ENCODE results near the gene VCAN. TPM values are rescaled to one million over a fixed set of nuclear protein-coding genes. Genes with fewer than 3 reads are reported as not detected.

Gene VCAN
- total RNA-seq, 1 donor from 2014 or later: not detected

DNA sequence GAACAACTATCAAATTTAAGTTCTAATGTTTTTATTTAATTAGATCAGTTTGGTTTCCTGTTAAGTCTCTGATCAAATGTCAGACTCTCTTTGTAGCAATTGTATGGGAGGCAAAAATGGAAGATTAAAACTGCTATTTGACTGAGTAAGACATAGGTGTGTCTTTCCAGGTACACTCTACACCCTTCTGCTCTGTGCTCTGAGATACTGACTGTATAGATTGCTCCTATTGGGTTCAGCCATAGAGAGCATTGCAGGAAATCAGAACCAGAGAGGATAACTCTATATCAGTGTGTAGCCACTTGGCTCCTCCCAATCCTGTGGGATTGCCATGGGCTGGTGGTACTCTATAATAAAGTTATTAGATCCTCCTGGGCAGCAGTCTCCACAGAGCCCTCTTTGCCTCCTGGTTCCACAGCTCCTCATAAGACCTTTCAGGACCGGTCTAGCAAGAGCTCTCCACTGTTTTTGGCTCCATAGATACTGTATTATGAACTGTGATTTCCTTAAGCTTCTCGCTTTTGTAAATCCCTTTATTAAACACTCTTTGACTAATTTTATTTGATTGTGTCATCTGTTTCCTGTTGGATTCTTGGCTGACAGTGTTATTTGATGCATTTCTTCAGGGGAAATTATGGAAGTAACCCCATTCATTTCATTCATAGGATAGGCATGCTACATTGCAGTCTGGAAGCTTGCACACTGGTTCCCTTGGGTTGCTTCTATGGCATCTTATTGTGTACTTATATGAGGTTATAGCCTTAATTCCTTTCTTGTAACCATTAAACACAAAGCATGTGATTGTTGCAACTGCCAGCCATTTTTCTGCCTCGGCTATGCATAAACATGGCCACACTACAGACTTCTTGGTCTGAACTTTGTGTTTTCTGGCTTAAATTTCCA, 115.6 kb downstream of the VCAN start:
- intact Hi-C loops (cut with micrococcal nuclease): no loop called here
- no peak for DNase-seq
- no peaks in the 10 kb centered on the region for H3K27me3 Mint-ChIP-seq
- no peak overlapping the region for H3K4me3 Mint-ChIP-seq
- no peaks in the 10 kb centered on the region for H3K4me1 Mint-ChIP-seq
- H3K36me3 Mint-ChIP-seq (ENCODE audit: low read depth): no peaks in the 10 kb centered on the region
- H3K9me3 Mint-ChIP-seq: no peaks in the 10 kb centered on the region
- no peak overlapping the region for H3K27ac Mint-ChIP-seq

DNA sequence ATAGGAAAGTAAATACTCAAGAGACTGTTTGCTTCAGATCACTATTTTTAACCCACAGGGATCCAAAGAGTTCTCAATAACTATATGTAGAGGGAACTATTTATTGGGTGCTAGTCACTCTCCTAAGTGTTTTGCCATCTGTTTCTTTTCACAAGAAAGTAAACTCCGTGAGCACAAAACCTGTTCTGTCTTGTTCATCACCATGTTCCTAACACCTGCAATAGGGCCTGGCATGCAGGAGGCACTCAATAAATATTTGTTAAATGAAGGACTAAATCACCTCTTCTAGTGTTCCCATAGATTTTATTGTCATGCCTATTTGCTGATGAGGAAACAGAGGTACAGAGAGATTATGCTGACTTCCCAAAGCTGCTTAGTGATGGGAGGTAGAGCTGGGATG, 118.2 kb downstream of the VCAN start:
- H3K9me3 Mint-ChIP-seq: no peaks in the 10 kb centered on the region
- H3K27me3 Mint-ChIP-seq: no peaks in the 10 kb centered on the region
- no peak overlapping the region for H3K27ac Mint-ChIP-seq
- DNase-seq: no peak
- no peak overlapping the region for H3K4me3 Mint-ChIP-seq
- H3K4me1 Mint-ChIP-seq: no peaks in the 10 kb centered on the region
- intact Hi-C loops (cut with micrococcal nuclease): no loop called here
- no peaks in the 10 kb centered on the region for H3K36me3 Mint-ChIP-seq (ENCODE audit: low read depth)

DNA sequence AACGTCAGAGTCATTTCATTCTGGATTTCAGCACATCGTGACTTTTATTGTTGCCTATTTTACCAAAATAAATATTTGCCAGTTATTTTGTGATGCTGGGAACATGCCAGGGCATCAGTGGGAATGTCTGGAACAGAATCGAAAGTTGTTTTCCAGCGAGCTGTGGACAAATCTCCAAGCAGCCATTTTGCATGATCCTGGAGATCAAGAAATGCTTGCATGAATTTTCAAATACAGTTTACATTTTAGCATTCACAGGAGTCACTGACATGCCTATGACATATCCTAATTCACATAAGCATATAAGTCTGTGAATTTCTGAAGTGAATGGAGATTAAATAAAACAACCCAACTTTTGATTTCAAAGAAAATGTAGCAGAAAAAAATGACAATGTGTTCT, 119.4 kb downstream of the VCAN start:
- intact Hi-C loops (cut with micrococcal nuclease): no loop called here
- H3K4me1 Mint-ChIP-seq: no peaks in the 10 kb centered on the region
- no peaks in the 10 kb centered on the region for H3K9me3 Mint-ChIP-seq
- H3K4me3 Mint-ChIP-seq: no peak overlapping the region
- H3K27me3 Mint-ChIP-seq: no peaks in the 10 kb centered on the region
- no peak overlapping the region for H3K27ac Mint-ChIP-seq
- no peaks in the 10 kb centered on the region for H3K36me3 Mint-ChIP-seq (ENCODE audit: low read depth)
- DNase-seq: no peak

DNA sequence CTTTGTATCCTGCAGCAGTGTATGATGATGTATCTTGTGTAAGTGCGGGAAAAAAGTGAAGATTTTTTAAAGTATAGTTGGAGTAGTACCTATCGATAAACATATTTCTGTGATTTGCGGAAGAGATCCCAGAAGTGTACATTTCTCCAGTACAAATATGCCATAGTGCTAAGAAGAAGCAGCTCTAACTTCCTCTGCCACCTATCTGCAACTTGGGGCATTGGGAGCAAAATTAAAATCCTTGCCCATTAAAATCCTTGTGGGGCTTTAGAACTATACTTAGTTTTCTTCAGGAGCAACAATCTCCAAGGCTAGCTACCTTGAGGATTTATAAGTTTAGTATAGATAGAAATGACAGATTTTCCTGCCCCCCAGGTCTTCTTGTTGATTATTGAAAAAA, 123.7 kb downstream of the VCAN start:
- no peak overlapping the region for H3K27ac Mint-ChIP-seq
- H3K4me1 Mint-ChIP-seq: no peaks in the 10 kb centered on the region
- no peaks in the 10 kb centered on the region for H3K27me3 Mint-ChIP-seq
- H3K4me3 Mint-ChIP-seq: no peak overlapping the region
- no peaks in the 10 kb centered on the region for H3K9me3 Mint-ChIP-seq
- H3K36me3 Mint-ChIP-seq (ENCODE audit: low read depth): no peaks in the 10 kb centered on the region
- intact Hi-C loops (cut with micrococcal nuclease): no loop called here
- DNase-seq: no peak

GRCh38 chr5:83608122-83608521, 136.6 kb downstream of the VCAN start:
- Mint-ChIP-seq H3K4me1 (no peaks in the 10 kb centered on the region), H3K27ac (no peak overlapping the region), H3K4me3 (no peak overlapping the region), H3K27me3 (no peaks in the 10 kb centered on the region), H3K9me3 (no peaks in the 10 kb centered on the region), H3K36me3 (ENCODE audit: low read depth) (no peaks in the 10 kb centered on the region)
- intact Hi-C loops (cut with micrococcal nuclease): no loop called here
- no peak for DNase-seq

DNA sequence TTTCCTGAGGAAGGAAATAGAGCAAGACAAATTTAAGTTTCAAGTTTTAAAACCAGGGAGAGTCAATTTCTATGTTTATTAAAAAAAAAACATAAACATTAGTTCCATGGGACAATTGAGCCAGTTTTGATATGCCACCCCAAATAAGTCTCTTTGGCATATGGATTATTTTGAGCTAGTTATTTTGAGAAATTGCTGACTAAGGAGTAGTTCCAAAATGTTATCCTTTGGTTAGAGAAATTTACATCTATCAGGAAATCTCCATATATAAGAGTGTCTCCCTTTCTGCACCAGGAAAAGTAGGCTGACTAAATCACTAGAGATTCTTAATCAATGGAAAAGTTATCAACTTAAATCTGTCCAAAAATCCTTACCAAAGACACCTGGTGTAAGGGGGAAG, 143.3 kb downstream of the VCAN start:
- H3K4me1 Mint-ChIP-seq: no peaks in the 10 kb centered on the region
- no peak overlapping the region for H3K27ac Mint-ChIP-seq
- intact Hi-C loops (cut with micrococcal nuclease): no loop called here
- no peak overlapping the region for H3K4me3 Mint-ChIP-seq
- no peaks in the 10 kb centered on the region for H3K36me3 Mint-ChIP-seq (ENCODE audit: low read depth)
- peaks cover 7% of the 10 kb centered on the region for H3K27me3 Mint-ChIP-seq
- peaks cover 4% of the 10 kb centered on the region for H3K9me3 Mint-ChIP-seq
- DNase-seq: no peak

DNA sequence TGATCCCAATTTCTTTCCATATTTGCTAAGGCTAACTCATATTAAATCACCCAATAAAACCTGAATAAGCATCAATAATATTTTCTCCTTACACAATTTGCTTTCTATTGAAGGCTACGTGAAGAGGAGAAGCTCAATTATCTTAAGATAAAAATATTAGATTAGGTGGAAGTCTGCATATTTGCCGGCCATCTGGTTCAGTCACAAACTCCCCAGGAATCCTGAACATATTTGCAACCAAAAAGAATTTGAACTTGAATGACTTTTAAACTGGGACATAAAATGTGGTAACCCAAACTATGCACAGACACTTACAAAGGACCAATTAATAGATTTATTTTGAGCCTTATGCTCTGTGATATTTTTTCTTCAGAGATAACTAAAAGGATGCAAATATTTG, 156.8 kb downstream of the VCAN start:
- no peak overlapping the region for H3K27ac Mint-ChIP-seq
- no peaks in the 10 kb centered on the region for H3K9me3 Mint-ChIP-seq
- intact Hi-C loops (cut with micrococcal nuclease): no loop called here

More for the DNA sequence above, 156.8 kb downstream of the VCAN start:
- H3K4me1 Mint-ChIP-seq: no peaks in the 10 kb centered on the region
- no peak for DNase-seq
- H3K36me3 Mint-ChIP-seq (ENCODE audit: low read depth): no peaks in the 10 kb centered on the region
- no peak overlapping the region for H3K4me3 Mint-ChIP-seq
- no peaks in the 10 kb centered on the region for H3K27me3 Mint-ChIP-seq

Other genes with a start within 250 kb of the VCAN start
- not detected in 2 replicates for gene HAPLN1, start 249.1 kb downstream of the VCAN start, total RNA-seq

Measured in activated CD4-positive, alpha-beta T cell treated with anti-CD3 and anti-CD28 coated beads, Interleukin-2, amount 10 ng/mL, durations not matched to agents 24 days and 14 days (primary cell).